CD4-positive, CD25-positive, alpha-beta regulatory T cell (primary cell): ENCODE measurements around the gene RSPO3. TPM values are rescaled to one million over a fixed set of nuclear protein-coding genes. Genes with fewer than 3 reads are reported as not detected.
"Not testable (repeated sequence)": the region's sequence is repeated elsewhere in the genome, so short reads cannot be mapped to it uniquely, and the experiment has no call there.

Experiments
- ATAC-seq, 2 donors: fragments of 150-1000 bp; cut with Tn5 transposase; one replicate each; pipeline ENCODE4 v1.10.0; 2021; ENCODE audit warnings: low read depth in 2 of 2, moderate number of reproducible peaks in 2 of 2, moderate library complexity in 1 of 2
- DNase-seq, 3 donors: peaks; one replicate each; pipeline versions ENCODE4 v3.0.0 to v3.0.0-alpha.2; 2012 to 2022; ENCODE audit warnings: mixed read lengths in 1 of 3
- H3K27ac ChIP-seq: one replicate; pipeline ENCODE4 v1.7.0; 2013; ENCODE audit warnings: mild to moderate bottlenecking, low read length; ENCODE audit not compliant: insufficient read depth, poor library complexity, severe bottlenecking
- H3K27me3 ChIP-seq: one replicate; pipeline ENCODE4 v1.7.0; 2013; ENCODE audit warnings: low read length; ENCODE audit not compliant: control insufficient read depth, insufficient read depth
- H3K36me3 ChIP-seq: one replicate; pipeline ENCODE4 v1.7.0; 2013; ENCODE audit warnings: mild to moderate bottlenecking, low read length, moderate library complexity; ENCODE audit not compliant: control insufficient read depth, insufficient read depth
- H3K4me1 ChIP-seq: 2 replicates; pipeline ENCODE4 v1.7.0; 2013; ENCODE audit warnings: mild to moderate bottlenecking, low read length; ENCODE audit not compliant: insufficient read depth, control insufficient read depth, poor library complexity, severe bottlenecking
- H3K4me3 ChIP-seq: one replicate; pipeline ENCODE4 v1.7.0; 2013; ENCODE audit warnings: low read depth, mild to moderate bottlenecking, low read length, moderate library complexity
- H3K9me3 ChIP-seq, 2 experiments: 1 replicate in 1 of 2; 2 replicates in 1 of 2; pipeline ENCODE4 v1.7.0; 2013; ENCODE audit warnings: low read length in 2 of 2, mild to moderate bottlenecking in 1 of 2, moderate library complexity in 1 of 2; ENCODE audit not compliant: control insufficient read depth in 2 of 2
- H3K27ac Mint-ChIP-seq, 3 donors: one replicate each; pipeline ENCODE4 v1.8.0; 2020 to 2022; ENCODE audit warnings: mild to moderate bottlenecking in 3 of 3, mixed read lengths in 3 of 3, moderate library complexity in 2 of 3
- H3K27me3 Mint-ChIP-seq: one replicate; pipeline ENCODE4 v1.8.0; 2022; ENCODE audit warnings: mild to moderate bottlenecking, mixed read lengths
- H3K36me3 Mint-ChIP-seq: one replicate; pipeline ENCODE4 v1.8.0; 2020; ENCODE audit warnings: mixed read lengths
- H3K4me1 Mint-ChIP-seq, 4 donors: one replicate each; pipeline ENCODE4 v1.8.0; 2020 to 2022; ENCODE audit warnings: mixed read lengths in 4 of 4, mild to moderate bottlenecking in 1 of 4
- H3K4me3 Mint-ChIP-seq, 4 donors: one replicate each; pipeline ENCODE4 v1.8.0; 2020 to 2022; ENCODE audit warnings: mild to moderate bottlenecking in 4 of 4, mixed read lengths in 4 of 4, moderate library complexity in 3 of 4
- H3K9me3 Mint-ChIP-seq, 7 donors: one replicate each; pipeline ENCODE4 v1.8.0; 2020 to 2022; ENCODE audit warnings: mixed read lengths in 7 of 7, mild to moderate bottlenecking in 3 of 7, moderate library complexity in 2 of 7
- polyA plus RNA-seq, 4 donors: library from polyadenylated mRNA; unstranded; fragments of 300-500 nt; fragmentation: Illumina TruSeq; gene quantifications; one replicate each; pipeline ENCODE4 v1.2.3, GENCODE V29; 2021
- total RNA-seq: library from RNA; stranded (reverse); gene quantifications from one replicate; pipeline ENCODE4 v1.2.3, GENCODE V29; 2022

The RSPO3 gene
- total and polyA plus RNA-seq, 5 donors from 2014 or later: not detected

- H3K4me1 Mint-ChIP-seq, H3K9me3 ChIP-seq, H3K36me3 ChIP-seq, H3K9me3 Mint-ChIP-seq, H3K27ac ChIP-seq, H3K4me1 ChIP-seq, H3K27me3 ChIP-seq, H3K4me3 Mint-ChIP-seq, H3K4me3 ChIP-seq, H3K27ac Mint-ChIP-seq, H3K27me3 Mint-ChIP-seq, DNase-seq, H3K36me3 Mint-ChIP-seq, ATAC-seq: not testable (repeated sequence)
Measured at GRCh38 chr6:127097442-127097841, 21.0 kb upstream of the RSPO3 start.

- DNase-seq (no peak), ATAC-seq (no peak)
- Histone ChIP-seq H3K4me1 (no peaks in the 10 kb centered on the region), H3K27ac (no peak overlapping the region), H3K36me3 (no peaks in the 10 kb centered on the region), H3K4me3 (no peak overlapping the region), H3K27me3 (peaks cover 6% of the 10 kb centered on the region), H3K9me3 (no peaks in the 10 kb centered on the region)
- Mint-ChIP-seq H3K4me3 (no peak overlapping the region), H3K36me3 (no peaks in the 10 kb centered on the region), H3K27ac (no peak overlapping the region), H3K4me1 (no peaks in the 10 kb centered on the region), H3K9me3 (no peaks in the 10 kb centered on the region), H3K27me3 (peaks cover 4% of the 10 kb centered on the region)
Measured at GRCh38 chr6:127100510-127101140, 17.8 kb upstream of the RSPO3 start.

- Histone ChIP-seq H3K9me3 (no peaks in the 10 kb centered on the region), H3K4me3 (no peak overlapping the region), H3K27me3 (peaks cover 6% of the 10 kb centered on the region), H3K36me3 (no peaks in the 10 kb centered on the region), H3K27ac (no peak overlapping the region), H3K4me1 (no peaks in the 10 kb centered on the region)
- H3K4me3 Mint-ChIP-seq: no peak overlapping the region
- H3K27ac Mint-ChIP-seq: no peak overlapping the region
- H3K36me3 Mint-ChIP-seq: no peaks in the 10 kb centered on the region
- DNase-seq: no peak
- no peak for ATAC-seq
- H3K9me3 Mint-ChIP-seq: no peaks in the 10 kb centered on the region
- no peaks in the 10 kb centered on the region for H3K4me1 Mint-ChIP-seq
- H3K27me3 Mint-ChIP-seq: no peaks in the 10 kb centered on the region
Measured at GRCh38 chr6:127102299-127102698, 16.2 kb upstream of the RSPO3 start.

GRCh38 chr6:127102859-127103258 lies 15.6 kb upstream of the RSPO3 start:
- Histone ChIP-seq H3K36me3 (no peaks in the 10 kb centered on the region), H3K9me3 (no peaks in the 10 kb centered on the region), H3K4me1 (no peaks in the 10 kb centered on the region), H3K27ac (no peak overlapping the region), H3K27me3 (peaks cover 6% of the 10 kb centered on the region), H3K4me3 (no peak overlapping the region)
- H3K4me3 Mint-ChIP-seq: no peak overlapping the region
- ATAC-seq (no peak), DNase-seq (no peak)
- no peak overlapping the region for H3K27ac Mint-ChIP-seq
- peaks cover 0 to 1% (median 0%) of the 10 kb centered on the region in 7 donors for H3K9me3 Mint-ChIP-seq
- H3K36me3 Mint-ChIP-seq: no peaks in the 10 kb centered on the region
- H3K4me1 Mint-ChIP-seq: no peaks in the 10 kb centered on the region
- no peaks in the 10 kb centered on the region for H3K27me3 Mint-ChIP-seq

DNA sequence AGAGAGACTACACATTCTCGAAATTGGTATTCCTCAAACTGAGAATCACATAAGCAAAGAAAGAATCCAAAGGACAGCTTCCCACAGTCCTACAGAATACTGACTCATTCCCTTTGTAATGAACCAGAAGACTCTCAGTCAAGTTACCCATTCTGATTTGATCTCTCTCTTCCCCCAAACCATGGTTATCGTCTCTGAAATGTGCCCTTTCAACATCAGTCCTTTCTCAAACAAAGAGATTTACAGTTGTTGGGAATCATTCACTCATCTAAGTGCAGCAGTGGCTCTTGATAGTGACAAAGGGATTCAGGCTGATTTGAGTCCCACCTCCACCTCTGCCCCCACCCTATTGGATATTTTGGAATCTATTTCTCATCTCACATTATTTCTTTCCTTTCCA lies 15.0 kb upstream of the RSPO3 start:
- H3K4me3 ChIP-seq: no peak overlapping the region
- H3K9me3 ChIP-seq: no peaks in the 10 kb centered on the region
- H3K27ac ChIP-seq: no peak overlapping the region
- Mint-ChIP-seq H3K36me3 (no peaks in the 10 kb centered on the region), H3K27ac (no peak overlapping the region), H3K4me1 (no peaks in the 10 kb centered on the region), H3K9me3 (peaks cover 0 to 1% (median 0%) of the 10 kb centered on the region in 7 donors), H3K4me3 (no peak overlapping the region), H3K27me3 (no peaks in the 10 kb centered on the region)
- no peaks in the 10 kb centered on the region for H3K4me1 ChIP-seq
- no peaks in the 10 kb centered on the region for H3K36me3 ChIP-seq
- peaks cover 6% of the 10 kb centered on the region for H3K27me3 ChIP-seq
- DNase-seq (no peak), ATAC-seq (no peak)

DNA sequence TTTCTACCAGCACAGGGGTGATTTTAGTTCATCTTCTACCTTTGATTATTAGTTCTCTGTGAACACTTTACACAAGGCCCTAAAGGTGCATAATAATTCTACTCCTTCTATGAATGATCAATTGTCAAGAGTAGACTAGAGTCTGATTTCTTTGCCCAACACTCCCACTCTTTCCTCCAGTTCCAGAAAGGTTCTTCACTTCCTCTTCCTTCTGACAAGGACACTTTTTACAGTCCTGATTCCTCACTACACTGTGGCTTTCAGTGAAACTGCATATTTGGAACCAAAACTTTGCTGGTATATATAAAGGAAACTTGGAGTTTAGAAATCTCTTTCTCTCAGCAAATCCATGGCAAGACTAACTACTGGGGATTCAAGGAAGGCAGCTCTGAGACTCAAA lies 10.6 kb upstream of the RSPO3 start:
- Histone ChIP-seq H3K27ac (no peak overlapping the region), H3K4me3 (no peak overlapping the region), H3K4me1 (no peaks in the 10 kb centered on the region), H3K36me3 (no peaks in the 10 kb centered on the region), H3K9me3 (no peaks in the 10 kb centered on the region), H3K27me3 (peaks cover 2% of the 10 kb centered on the region)
- Mint-ChIP-seq H3K27ac (no peak overlapping the region), H3K36me3 (no peaks in the 10 kb centered on the region), H3K9me3 (peaks cover 0 to 2% (median 0%) of the 10 kb centered on the region in 7 donors), H3K4me3 (no peak overlapping the region), H3K4me1 (no peaks in the 10 kb centered on the region), H3K27me3 (no peaks in the 10 kb centered on the region)
- ATAC-seq: no peak
- no peak for DNase-seq

GRCh38 chr6:127110712-127111111 lies 7.8 kb upstream of the RSPO3 start:
- Histone ChIP-seq H3K36me3 (no peaks in the 10 kb centered on the region), H3K4me3 (no peak overlapping the region), H3K9me3 (no peaks in the 10 kb centered on the region), H3K4me1 (no peaks in the 10 kb centered on the region), H3K27ac (no peak overlapping the region), H3K27me3 (no peaks in the 10 kb centered on the region)
- Mint-ChIP-seq H3K9me3 (peaks cover 0 to 2% (median 0%) of the 10 kb centered on the region in 7 donors), H3K4me1 (no peaks in the 10 kb centered on the region), H3K27me3 (peaks cover 11% of the 10 kb centered on the region), H3K36me3 (no peaks in the 10 kb centered on the region), H3K4me3 (no peak overlapping the region), H3K27ac (no peak overlapping the region)
- DNase-seq: no peak
- no peak for ATAC-seq

DNA sequence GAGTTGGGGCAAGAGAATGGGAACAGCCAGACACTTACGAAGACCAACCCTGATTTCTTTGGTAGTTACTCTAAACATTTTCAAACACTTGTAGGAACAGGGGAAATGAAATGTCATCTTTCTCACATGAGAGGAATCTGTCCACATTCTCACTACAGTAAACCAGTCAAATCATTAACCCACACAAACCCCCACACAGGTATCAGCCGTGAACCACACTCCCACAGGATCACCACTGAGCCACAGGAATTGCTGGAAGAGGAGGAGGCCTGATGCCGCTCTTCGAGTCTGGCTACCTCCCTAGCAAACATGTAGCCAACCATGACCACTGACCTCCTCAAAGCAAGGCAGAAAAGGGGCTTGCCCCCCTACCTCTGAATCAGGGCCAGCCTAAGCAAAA lies 6.9 kb upstream of the RSPO3 start:
- Histone ChIP-seq H3K27me3 (no peaks in the 10 kb centered on the region), H3K9me3 (no peaks in the 10 kb centered on the region), H3K4me1 (no peaks in the 10 kb centered on the region), H3K36me3 (no peaks in the 10 kb centered on the region), H3K27ac (no peak overlapping the region), H3K4me3 (no peak overlapping the region)
- Mint-ChIP-seq H3K9me3 (peaks cover 0 to 2% (median 0%) of the 10 kb centered on the region in 7 donors), H3K27me3 (peaks cover 11% of the 10 kb centered on the region), H3K27ac (peak overlapping the region in 1 of 3 donors; percentile 16), H3K4me3 (no peak overlapping the region), H3K4me1 (no peaks in the 10 kb centered on the region), H3K36me3 (no peaks in the 10 kb centered on the region)
- DNase-seq (no peak), ATAC-seq (no peak)
